ENCODE data around the gene KCNH4. TPM values are rescaled to one million over a fixed set of nuclear protein-coding genes. Genes with fewer than 3 reads are reported as not detected.

Gene KCNH4
- polyA plus RNA-seq, 3 donors = not detected

Other genes starting within 250 kb of the KCNH4 start
- gene CNP, start 214.3 kb downstream of the KCNH4 start, polyA plus RNA-seq (ENCODE audit: insufficient read length in 3 of 3) = 10 to 100 TPM; 58.1 to 62.3 (median 60.6) TPM
- 100 to 1,000 TPM; 150 to 173 (median 163) TPM for gene DNAJC7, start 163.7 kb downstream of the KCNH4 start, polyA plus RNA-seq (ENCODE audit: insufficient read length in 3 of 3)
- gene NKIRAS2, start 161.1 kb downstream of the KCNH4 start, polyA plus RNA-seq (ENCODE audit: insufficient read length in 3 of 3) = 10 to 100 TPM; 42.9 to 49.9 (median 49.0) TPM
- gene C17orf113, start 130.5 kb downstream of the KCNH4 start, polyA plus RNA-seq (ENCODE audit: insufficient read length in 3 of 3) = 1 to 10 TPM; 3.1 to 3.2 (median 3.2) TPM
- gene ZNF385C, start 82.7 kb downstream of the KCNH4 start, polyA plus RNA-seq (ENCODE audit: insufficient read length in 3 of 3) = 1 to 10 TPM; 4.5 to 7.8 (median 6.1) TPM
- gene DHX58, start 68.4 kb downstream of the KCNH4 start, polyA plus RNA-seq (ENCODE audit: insufficient read length in 3 of 3) = 1 to 10 TPM; 6.9 to 8.6 (median 7.4) TPM
- gene KAT2A, start 59.8 kb downstream of the KCNH4 start, polyA plus RNA-seq (ENCODE audit: insufficient read length in 3 of 3) = 10 to 100 TPM; 52.3 to 57.6 (median 55.0) TPM
- gene HSPB9, start 58.3 kb downstream of the KCNH4 start, polyA plus RNA-seq (ENCODE audit: insufficient read length in 3 of 3) = under 1 TPM; 0.14 to 0.17 (median 0.17) TPM
- gene RAB5C, start 26.2 kb downstream of the KCNH4 start, polyA plus RNA-seq (ENCODE audit: insufficient read length in 3 of 3) = 100 to 1,000 TPM; 121 to 138 (median 125) TPM
- gene HCRT, start 4.3 kb upstream of the KCNH4 start, polyA plus RNA-seq (ENCODE audit: insufficient read length in 3 of 3) = not detected
- gene GHDC, start 13.4 kb upstream of the KCNH4 start, polyA plus RNA-seq (ENCODE audit: insufficient read length in 3 of 3) = 10 to 100 TPM; 10.2 to 15.1 (median 14.2) TPM
- gene STAT5B, start 95.2 kb upstream of the KCNH4 start, polyA plus RNA-seq (ENCODE audit: insufficient read length in 3 of 3) = 10 to 100 TPM; 37.5 to 39.2 (median 37.6) TPM
- 1 to 10 TPM; 5.1 to 5.9 (median 5.5) TPM for gene STAT5A, start 107.4 kb upstream of the KCNH4 start, polyA plus RNA-seq (ENCODE audit: insufficient read length in 3 of 3)
- gene STAT3, start 207.3 kb upstream of the KCNH4 start, polyA plus RNA-seq (ENCODE audit: insufficient read length in 3 of 3) = 10 to 100 TPM; 53.3 to 57.0 (median 55.3) TPM
- 10 to 100 TPM; 55.5 to 64.4 (median 59.5) TPM for gene CAVIN1, start 242.1 kb upstream of the KCNH4 start, polyA plus RNA-seq (ENCODE audit: insufficient read length in 3 of 3)